ENCODE results near the gene TAOK1.

DNA sequence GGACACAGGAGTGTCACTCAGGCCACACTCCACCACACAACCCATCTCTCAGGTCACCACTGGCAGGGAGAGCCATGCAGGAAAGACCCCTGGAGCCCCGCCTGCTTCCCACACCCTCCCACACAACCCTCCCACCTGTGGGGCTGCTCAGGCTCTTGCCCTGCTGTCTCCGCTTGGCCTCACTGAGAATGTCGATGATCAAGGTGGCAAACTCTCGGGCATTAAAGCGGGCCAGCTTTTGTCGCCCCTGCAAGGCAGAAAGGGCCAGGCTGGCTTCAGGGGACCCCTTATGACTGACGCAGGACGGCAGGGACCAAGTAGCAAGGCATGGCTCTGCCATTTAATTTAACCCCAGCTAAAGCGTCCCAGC, 186.8 kb downstream of the TAOK1 start:
- TF ChIP-seq, protein P1, sequence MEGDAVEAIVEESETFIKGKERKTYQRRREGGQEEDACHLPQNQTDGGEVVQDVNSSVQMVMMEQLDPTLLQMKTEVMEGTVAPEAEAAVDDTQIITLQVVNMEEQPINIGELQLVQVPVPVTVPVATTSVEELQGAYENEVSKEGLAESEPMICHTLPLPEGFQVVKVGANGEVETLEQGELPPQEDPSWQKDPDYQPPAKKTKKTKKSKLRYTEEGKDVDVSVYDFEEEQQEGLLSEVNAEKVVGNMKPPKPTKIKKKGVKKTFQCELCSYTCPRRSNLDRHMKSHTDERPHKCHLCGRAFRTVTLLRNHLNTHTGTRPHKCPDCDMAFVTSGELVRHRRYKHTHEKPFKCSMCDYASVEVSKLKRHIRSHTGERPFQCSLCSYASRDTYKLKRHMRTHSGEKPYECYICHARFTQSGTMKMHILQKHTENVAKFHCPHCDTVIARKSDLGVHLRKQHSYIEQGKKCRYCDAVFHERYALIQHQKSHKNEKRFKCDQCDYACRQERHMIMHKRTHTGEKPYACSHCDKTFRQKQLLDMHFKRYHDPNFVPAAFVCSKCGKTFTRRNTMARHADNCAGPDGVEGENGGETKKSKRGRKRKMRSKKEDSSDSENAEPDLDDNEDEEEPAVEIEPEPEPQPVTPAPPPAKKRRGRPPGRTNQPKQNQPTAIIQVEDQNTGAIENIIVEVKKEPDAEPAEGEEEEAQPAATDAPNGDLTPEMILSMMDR (IDR thresholded peaks at IDR 0.05; ENCODE audit: low read depth, low read length): no peak
- no peak for TF ChIP-seq EZH2phosphoT487 (IDR thresholded peaks at IDR 0.05; ENCODE audit: low read depth)

Measured in OCI-LY3 (cell line).